ENCODE data around the gene CAMKK2. TPM values are rescaled to one million over a fixed set of nuclear protein-coding genes. Genes with fewer than 3 reads are reported as not detected.

Gene CAMKK2
- total and polyA plus RNA-seq, 2 donors (not counting 1 experiment from before 2014, with no cell fraction given), result 19.3 to 26.4 TPM

DNA sequence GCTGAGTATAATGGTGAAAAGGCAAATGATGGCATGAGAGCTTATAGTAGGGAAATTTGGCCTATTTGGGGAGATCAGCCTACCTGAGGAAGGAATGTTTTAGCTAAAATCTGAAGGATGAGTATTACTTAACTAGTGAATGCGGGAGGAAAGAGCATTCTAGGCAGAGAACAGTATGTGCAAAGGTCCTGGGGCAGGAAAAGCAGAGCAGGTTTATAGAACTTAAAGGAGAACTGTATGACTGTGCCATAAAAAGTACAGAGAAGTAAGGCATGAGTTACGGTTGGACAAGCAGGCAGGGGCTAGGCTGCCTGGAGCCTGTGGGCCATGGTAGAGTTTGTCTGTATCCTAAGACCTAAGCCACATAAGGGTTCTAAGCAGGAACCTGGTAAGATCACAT is 108.3 kb downstream of the CAMKK2 start:
- Histone ChIP-seq H3K27me3 (ENCODE audit: control insufficient read depth, insufficient read depth, low read length) (no peaks in the 10 kb centered on the region), H3K36me3 (ENCODE audit: control insufficient read depth, insufficient read depth, low read length) (no peaks in the 10 kb centered on the region), H3K79me2 (ENCODE audit: control insufficient read depth, insufficient read depth, low read length) (no peaks in the 10 kb centered on the region), H3K9me3 (ENCODE audit: control insufficient read depth, insufficient read depth, low read depth, low read length) (no peaks in the 10 kb centered on the region), H3K9ac (ENCODE audit: insufficient read depth, low read length) (no peak overlapping the region), H3K4me3 (replicated peaks in 1 of 4; ENCODE audit: control extremely low read depth in 1 of 4, insufficient read depth in 1 of 4, low read depth in 3 of 4, low read length in 4 of 4) (no peak overlapping the region), H2AFZ (ENCODE audit: low read length) (no peak overlapping the region), H3K27ac (ENCODE audit: insufficient read depth, low read length) (no peak overlapping the region), H3K4me1 (ENCODE audit: control insufficient read depth, extremely low read depth, insufficient read depth, low read length) (peaks cover 18% of the 10 kb centered on the region), H3K4me2 (ENCODE audit: extremely low read depth, insufficient read depth, low read length) (no peak overlapping the region), H4K20me1 (ENCODE audit: control insufficient read depth, extremely low read depth, insufficient read depth, low read length) (no peaks in the 10 kb centered on the region)
- DNase-seq (ENCODE audit: low read depth in 2 of 2), result no peak
- TF ChIP-seq EZH2 (IDR thresholded peaks at IDR 0.05; ENCODE audit: low read length, missing control alignments), result no peak
- TF ChIP-seq, protein P1, sequence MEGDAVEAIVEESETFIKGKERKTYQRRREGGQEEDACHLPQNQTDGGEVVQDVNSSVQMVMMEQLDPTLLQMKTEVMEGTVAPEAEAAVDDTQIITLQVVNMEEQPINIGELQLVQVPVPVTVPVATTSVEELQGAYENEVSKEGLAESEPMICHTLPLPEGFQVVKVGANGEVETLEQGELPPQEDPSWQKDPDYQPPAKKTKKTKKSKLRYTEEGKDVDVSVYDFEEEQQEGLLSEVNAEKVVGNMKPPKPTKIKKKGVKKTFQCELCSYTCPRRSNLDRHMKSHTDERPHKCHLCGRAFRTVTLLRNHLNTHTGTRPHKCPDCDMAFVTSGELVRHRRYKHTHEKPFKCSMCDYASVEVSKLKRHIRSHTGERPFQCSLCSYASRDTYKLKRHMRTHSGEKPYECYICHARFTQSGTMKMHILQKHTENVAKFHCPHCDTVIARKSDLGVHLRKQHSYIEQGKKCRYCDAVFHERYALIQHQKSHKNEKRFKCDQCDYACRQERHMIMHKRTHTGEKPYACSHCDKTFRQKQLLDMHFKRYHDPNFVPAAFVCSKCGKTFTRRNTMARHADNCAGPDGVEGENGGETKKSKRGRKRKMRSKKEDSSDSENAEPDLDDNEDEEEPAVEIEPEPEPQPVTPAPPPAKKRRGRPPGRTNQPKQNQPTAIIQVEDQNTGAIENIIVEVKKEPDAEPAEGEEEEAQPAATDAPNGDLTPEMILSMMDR (conservative IDR thresholded peaks at IDR 0.05 in 1 of 2, IDR thresholded peaks at IDR 0.05 in 1 of 2; ENCODE audit: low read depth in 1 of 2, low read length in 2 of 2), result no peak

Other genes with a start within 250 kb of the CAMKK2 start
- gene P2RX7, start 163.8 kb downstream of the CAMKK2 start, total RNA-seq, result 16.7 and 17.2 TPM in 2 replicates
- 1.9 and 2.7 TPM in 2 replicates for gene P2RX7, start 163.8 kb downstream of the CAMKK2 start, polyA plus RNA-seq
- gene P2RX4, start 86.6 kb downstream of the CAMKK2 start, total RNA-seq, result 27.7 and 59.8 TPM in 2 replicates
- 27.2 and 39.0 TPM in 2 replicates for gene P2RX4, start 86.6 kb downstream of the CAMKK2 start, polyA plus RNA-seq
- gene ANAPC5, start 55.7 kb upstream of the CAMKK2 start, total RNA-seq, result 99.9 and 113 TPM in 2 replicates
- 131 and 149 TPM in 2 replicates for gene ANAPC5, start 55.7 kb upstream of the CAMKK2 start, polyA plus RNA-seq
- gene RNF34, start 103.4 kb upstream of the CAMKK2 start, total RNA-seq, result 49.1 and 79.4 TPM in 2 replicates
- gene RNF34, start 103.4 kb upstream of the CAMKK2 start, polyA plus RNA-seq, result 33.9 and 42.9 TPM in 2 replicates

All from fibroblast of lung (primary cell).